Fibroblast of lung (primary cell): ENCODE measurements around the gene ARHGDIG. TPM values are rescaled to one million over a fixed set of nuclear protein-coding genes. Genes with fewer than 3 reads are reported as not detected.

Experiments used
- DNase-seq, 2 donors: peaks; one replicate each; pipeline versions ENCODE4 v3.0.0 to v3.0.0-alpha.2; 2010; ENCODE audit warnings: low read depth in 2 of 2
- H2AFZ ChIP-seq: 2 replicates; pipeline ENCODE4 v1.5.1; 2012; ENCODE audit warnings: low read length, control low read depth, inconsistent platforms
- H3K27ac ChIP-seq: 2 replicates; pipeline ENCODE4 v1.5.1; 2011; ENCODE audit warnings: low read length, control low read depth; ENCODE audit not compliant: insufficient read depth
- H3K27me3 ChIP-seq: 2 replicates; pipeline ENCODE4 v1.5.1; 2011; ENCODE audit warnings: mild to moderate bottlenecking, low read length; ENCODE audit not compliant: control insufficient read depth, insufficient read depth
- H3K36me3 ChIP-seq: 2 replicates; pipeline ENCODE4 v1.5.1; 2011; ENCODE audit warnings: low read length; ENCODE audit not compliant: control insufficient read depth, insufficient read depth
- H3K4me1 ChIP-seq: 2 replicates; pipeline ENCODE4 v1.5.1; 2011; ENCODE audit warnings: low read length; ENCODE audit not compliant: control insufficient read depth, insufficient read depth; ENCODE audit errors: extremely low read depth
- H3K4me2 ChIP-seq: 2 replicates; pipeline ENCODE4 v1.5.1; 2011; ENCODE audit warnings: low read length, control low read depth; ENCODE audit not compliant: insufficient read depth; ENCODE audit errors: extremely low read depth
- H3K4me3 ChIP-seq, 4 experiments: fragments of 200-600 bp in 1 of 4; sonication (generic) in 1 of 4; replicated peaks in 1 of 4; 2 replicates each; pipeline ENCODE4 v1.5.1; 2011 to 2016; ENCODE audit warnings: low read length in 4 of 4, low read depth in 3 of 4, mild to moderate bottlenecking in 3 of 4, control low read depth in 2 of 4, inconsistent platforms in 1 of 4, mixed read lengths in 1 of 4; ENCODE audit not compliant: insufficient read depth in 1 of 4; ENCODE audit errors: control extremely low read depth in 1 of 4
- H3K79me2 ChIP-seq: 2 replicates; pipeline ENCODE4 v1.5.1; 2012; ENCODE audit warnings: mild to moderate bottlenecking, low read length, inconsistent platforms; ENCODE audit not compliant: control insufficient read depth, insufficient read depth
- H3K9ac ChIP-seq: 2 replicates; pipeline ENCODE4 v1.5.1; 2011; ENCODE audit warnings: mild to moderate bottlenecking, low read length, control low read depth; ENCODE audit not compliant: insufficient read depth
- H3K9me3 ChIP-seq: 2 replicates; pipeline ENCODE4 v1.5.1; 2012; ENCODE audit warnings: low read depth, low read length; ENCODE audit not compliant: control insufficient read depth, insufficient read depth
- H4K20me1 ChIP-seq: 2 replicates; pipeline ENCODE4 v1.5.1; 2011; ENCODE audit warnings: low read length; ENCODE audit not compliant: control insufficient read depth, insufficient read depth; ENCODE audit errors: extremely low read depth
- EZH2 ChIP-seq: IDR thresholded peaks from 2 replicates; pipeline ENCODE4 v1.5.1; 2012; ENCODE audit warnings: low read length, control low read depth, mild to moderate bottlenecking; ENCODE audit errors: missing control alignments
- polyA plus RNA-seq, 2 donors: library from polyadenylated mRNA; depleted of rRNA in 1 of 2; stranded (reverse) in 1 of 2; unstranded in 1 of 2; fragments of >200 nt; gene quantifications; 2 replicates each; pipeline ENCODE4 v1.2.1, GENCODE V29; 2011 to 2012; ENCODE audit warnings: missing spikeins in 1 of 2
- total RNA-seq: library from RNA; depleted of rRNA; stranded (reverse); fragments of >200 nt; gene quantifications from 2 replicates; pipeline ENCODE4 v1.2.1, GENCODE V29; 2014
- TF ChIP-seq, protein P1 (sequence below), 2 donors: IDR thresholded peaks in 1 of 2; conservative IDR thresholded peaks in 1 of 2; 1 replicate in 1 of 2; 2 replicates in 1 of 2; pipeline ENCODE4 v1.5.1; 2011 to 2012; ENCODE audit warnings: low read length in 2 of 2, control low read depth in 1 of 2, inconsistent platforms in 1 of 2, low read depth in 1 of 2, mild to moderate bottlenecking in 1 of 2

Gene ARHGDIG
- total and polyA plus RNA-seq, 2 donors (not counting 1 experiment from before 2014, with no cell fraction given) = 0.30 to 1.3 TPM

DNA sequence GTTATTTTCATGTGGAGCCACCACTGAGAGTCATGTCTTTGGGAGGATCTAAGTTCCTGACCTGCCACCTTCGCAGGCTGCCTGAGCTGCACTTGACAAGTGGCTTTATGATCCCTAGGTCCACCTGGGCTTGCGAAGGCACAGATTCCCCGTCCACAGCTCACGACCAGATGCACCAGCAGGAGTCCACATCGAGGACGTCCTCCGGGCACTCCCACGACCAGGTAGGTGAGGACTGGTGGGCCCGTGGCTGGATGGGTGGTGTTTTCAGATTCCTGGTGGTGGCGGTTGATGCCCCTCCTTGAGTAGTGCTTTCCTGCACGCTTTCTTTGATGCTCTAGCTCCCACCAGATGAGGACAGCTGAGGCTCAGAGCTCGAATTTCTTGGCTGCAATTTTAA is 31.0 kb upstream of the ARHGDIG start:
- no peak overlapping the region for H3K27ac ChIP-seq
- no peak for TF ChIP-seq EZH2
- TF ChIP-seq, protein P1, sequence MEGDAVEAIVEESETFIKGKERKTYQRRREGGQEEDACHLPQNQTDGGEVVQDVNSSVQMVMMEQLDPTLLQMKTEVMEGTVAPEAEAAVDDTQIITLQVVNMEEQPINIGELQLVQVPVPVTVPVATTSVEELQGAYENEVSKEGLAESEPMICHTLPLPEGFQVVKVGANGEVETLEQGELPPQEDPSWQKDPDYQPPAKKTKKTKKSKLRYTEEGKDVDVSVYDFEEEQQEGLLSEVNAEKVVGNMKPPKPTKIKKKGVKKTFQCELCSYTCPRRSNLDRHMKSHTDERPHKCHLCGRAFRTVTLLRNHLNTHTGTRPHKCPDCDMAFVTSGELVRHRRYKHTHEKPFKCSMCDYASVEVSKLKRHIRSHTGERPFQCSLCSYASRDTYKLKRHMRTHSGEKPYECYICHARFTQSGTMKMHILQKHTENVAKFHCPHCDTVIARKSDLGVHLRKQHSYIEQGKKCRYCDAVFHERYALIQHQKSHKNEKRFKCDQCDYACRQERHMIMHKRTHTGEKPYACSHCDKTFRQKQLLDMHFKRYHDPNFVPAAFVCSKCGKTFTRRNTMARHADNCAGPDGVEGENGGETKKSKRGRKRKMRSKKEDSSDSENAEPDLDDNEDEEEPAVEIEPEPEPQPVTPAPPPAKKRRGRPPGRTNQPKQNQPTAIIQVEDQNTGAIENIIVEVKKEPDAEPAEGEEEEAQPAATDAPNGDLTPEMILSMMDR (conservative IDR thresholded peaks at IDR 0.05 in 1 of 2, IDR thresholded peaks at IDR 0.05 in 1 of 2; ENCODE audit: low read depth in 1 of 2, low read length in 2 of 2) = no peak
- H2AFZ ChIP-seq = no peak overlapping the region
- H3K4me3 ChIP-seq = no peak overlapping the region
- H3K27me3 ChIP-seq = no peaks in the 10 kb centered on the region
- H3K79me2 ChIP-seq = no peaks in the 10 kb centered on the region
- H3K36me3 ChIP-seq = peaks cover 2% of the 10 kb centered on the region
- no peak overlapping the region for H3K4me2 ChIP-seq
- no peak overlapping the region for H3K9ac ChIP-seq
- no peaks in the 10 kb centered on the region for H3K9me3 ChIP-seq
- H4K20me1 ChIP-seq = no peaks in the 10 kb centered on the region
- no peaks in the 10 kb centered on the region for H3K4me1 ChIP-seq
- DNase-seq = no peak

DNA sequence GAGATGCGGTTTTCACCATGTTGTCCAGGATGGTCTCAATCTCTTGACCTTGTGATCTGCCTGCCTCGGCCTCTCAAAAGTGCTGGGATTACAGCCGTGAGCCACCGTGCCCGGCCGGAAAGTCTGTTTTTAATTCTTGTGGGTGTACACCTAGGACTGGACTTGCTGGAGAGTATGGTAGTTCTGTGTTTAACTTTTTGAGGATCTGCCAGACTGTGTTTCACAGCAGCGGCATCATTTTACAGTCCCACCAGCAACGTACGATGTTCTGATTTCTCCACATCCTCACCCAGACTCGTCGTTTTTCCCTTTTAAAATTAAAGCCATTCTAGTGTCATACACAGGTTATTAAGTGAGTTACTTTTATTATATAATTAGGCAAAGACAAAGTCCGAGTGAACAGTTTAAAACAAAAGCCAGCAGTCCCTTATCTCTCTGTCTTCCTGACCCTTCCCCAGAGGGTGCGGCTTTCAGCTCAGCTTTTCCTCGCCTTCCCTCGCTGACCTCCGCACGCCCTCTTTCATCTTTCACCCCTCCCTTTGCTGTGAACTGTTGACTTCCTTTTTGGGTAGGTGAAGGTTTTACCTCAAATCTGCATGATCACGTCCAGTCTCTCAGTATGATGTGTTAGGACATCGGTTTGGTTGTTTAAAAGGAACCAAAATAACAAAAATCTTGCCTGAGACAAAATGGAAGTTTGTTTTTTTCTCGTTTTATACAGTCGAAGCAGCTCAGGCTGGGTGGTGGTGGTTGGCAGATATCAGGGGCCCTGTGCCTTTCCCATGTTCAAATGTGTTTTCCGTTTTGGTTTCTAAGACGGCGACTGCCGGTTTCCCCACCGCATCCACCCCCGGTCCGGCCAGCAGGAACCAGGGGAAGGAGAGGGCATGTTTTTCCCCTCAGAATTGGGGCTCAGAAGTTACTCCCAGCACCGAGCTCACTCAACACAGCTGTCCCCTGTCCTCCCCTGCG is 27.7 kb upstream of the ARHGDIG start:
- H3K4me2 ChIP-seq = no peak overlapping the region
- no peak for DNase-seq
- no peak overlapping the region for H3K4me3 ChIP-seq
- no peak overlapping the region for H3K9ac ChIP-seq
- H3K79me2 ChIP-seq = no peaks in the 10 kb centered on the region
- no peaks in the 10 kb centered on the region for H3K9me3 ChIP-seq
- H3K27me3 ChIP-seq = no peaks in the 10 kb centered on the region
- no peak overlapping the region for H2AFZ ChIP-seq
- no peaks in the 10 kb centered on the region for H4K20me1 ChIP-seq
- peaks cover 2% of the 10 kb centered on the region for H3K36me3 ChIP-seq
- no peaks in the 10 kb centered on the region for H3K4me1 ChIP-seq
- no peak for TF ChIP-seq EZH2
- TF ChIP-seq, protein P1 (conservative IDR thresholded peaks at IDR 0.05 in 1 of 2, IDR thresholded peaks at IDR 0.05 in 1 of 2; ENCODE audit: low read depth in 1 of 2, low read length in 2 of 2) = no peak
- H3K27ac ChIP-seq = no peak overlapping the region

DNA sequence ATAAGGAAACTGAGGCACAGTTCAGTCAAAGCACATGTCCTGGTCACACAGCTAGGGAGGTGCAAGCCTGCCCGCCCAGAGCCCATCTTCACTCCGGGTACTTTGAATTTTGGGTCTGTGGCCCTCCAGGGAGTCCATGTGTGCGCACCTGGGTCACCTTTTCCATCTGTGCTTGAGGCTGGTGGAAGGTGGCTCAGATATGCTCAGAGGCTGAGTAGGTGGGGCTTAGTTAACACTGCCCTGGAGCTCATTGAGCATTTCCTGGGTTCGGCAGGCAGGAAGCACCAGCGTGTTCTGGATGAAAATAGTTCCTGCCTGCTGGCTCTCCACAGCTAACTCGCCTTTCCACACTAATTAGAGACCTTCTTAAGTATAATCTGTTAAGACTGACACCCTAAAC is 26.6 kb upstream of the ARHGDIG start:
- no peak for DNase-seq
- Histone ChIP-seq H3K4me3 (no peak overlapping the region), H3K9ac (no peak overlapping the region), H3K36me3 (peaks cover 2% of the 10 kb centered on the region), H3K27me3 (no peaks in the 10 kb centered on the region), H2AFZ (no peak overlapping the region), H3K9me3 (no peaks in the 10 kb centered on the region), H4K20me1 (no peaks in the 10 kb centered on the region), H3K79me2 (no peaks in the 10 kb centered on the region), H3K4me2 (no peak overlapping the region), H3K4me1 (no peaks in the 10 kb centered on the region), H3K27ac (no peak overlapping the region)
- TF ChIP-seq EZH2 = no peak
- TF ChIP-seq, protein P1 (conservative IDR thresholded peaks at IDR 0.05 in 1 of 2, IDR thresholded peaks at IDR 0.05 in 1 of 2; ENCODE audit: low read depth in 1 of 2, low read length in 2 of 2) = no peak
